Measurements from ENCODE around the gene POC1A. TPM values are rescaled to one million over a fixed set of nuclear protein-coding genes. Genes with fewer than 3 reads are reported as not detected.

Gene POC1A
- total and polyA plus RNA-seq, 2 experiments from 2014 or later = 19.1 to 26.7 TPM

DNA sequence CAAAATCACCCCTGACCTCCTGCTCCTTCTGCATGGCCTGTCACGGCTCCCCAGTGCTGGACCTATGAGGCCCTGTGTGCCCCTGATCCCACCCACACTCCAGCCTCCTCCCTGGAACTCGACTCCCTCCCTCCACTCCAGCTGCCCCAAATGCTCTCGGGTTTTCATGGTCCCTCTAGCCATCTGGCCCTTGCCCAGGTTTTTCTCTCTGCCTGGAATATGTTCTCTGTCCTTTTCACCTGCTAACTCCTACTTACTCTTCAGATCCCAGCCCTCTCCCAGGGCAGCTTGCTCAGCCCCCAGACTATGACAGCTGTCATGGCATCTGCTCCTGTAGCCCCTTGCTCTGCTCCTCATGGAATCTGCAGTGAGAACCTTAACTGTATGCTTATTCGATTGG, 128.2 kb downstream of the POC1A start:
- Mint-ChIP-seq H3K27ac (no peak overlapping the region), H3K36me3 (ENCODE audit: low read depth) (no peaks in the 10 kb centered on the region)
- no peak for ATAC-seq

More for the DNA sequence above, 128.2 kb downstream of the POC1A start:
- Histone ChIP-seq H2AFZ (no peak overlapping the region), H3K4me1 (ENCODE audit: insufficient read depth) (peaks cover 3% of the 10 kb centered on the region; the same call in 1 of the 2 replicates), H3K9me2 (ENCODE audit: insufficient read depth) (no peaks in the 10 kb centered on the region), H3F3A (replicated peaks; ENCODE audit: low read depth) (no peaks in the 10 kb centered on the region), H3K79me2 (replicated peaks; ENCODE audit: insufficient read depth) (no peaks in the 10 kb centered on the region), H3K4me2 (no peak overlapping the region), H4K20me1 (replicated peaks; ENCODE audit: insufficient read depth) (no peaks in the 10 kb centered on the region), H3K36me3 (ENCODE audit: insufficient read depth) (no peaks in the 10 kb centered on the region), H3K27ac (ENCODE audit: low read depth) (no peak overlapping the region), H3K4me3 (no peak overlapping the region), H3K27me3 (ENCODE audit: insufficient read depth) (no peaks in the 10 kb centered on the region)
- no peak for TF ChIP-seq EZH2phosphoT487 (IDR thresholded peaks at IDR 0.05; ENCODE audit: unreplicated experiment)
- TF ChIP-seq, protein P1, sequence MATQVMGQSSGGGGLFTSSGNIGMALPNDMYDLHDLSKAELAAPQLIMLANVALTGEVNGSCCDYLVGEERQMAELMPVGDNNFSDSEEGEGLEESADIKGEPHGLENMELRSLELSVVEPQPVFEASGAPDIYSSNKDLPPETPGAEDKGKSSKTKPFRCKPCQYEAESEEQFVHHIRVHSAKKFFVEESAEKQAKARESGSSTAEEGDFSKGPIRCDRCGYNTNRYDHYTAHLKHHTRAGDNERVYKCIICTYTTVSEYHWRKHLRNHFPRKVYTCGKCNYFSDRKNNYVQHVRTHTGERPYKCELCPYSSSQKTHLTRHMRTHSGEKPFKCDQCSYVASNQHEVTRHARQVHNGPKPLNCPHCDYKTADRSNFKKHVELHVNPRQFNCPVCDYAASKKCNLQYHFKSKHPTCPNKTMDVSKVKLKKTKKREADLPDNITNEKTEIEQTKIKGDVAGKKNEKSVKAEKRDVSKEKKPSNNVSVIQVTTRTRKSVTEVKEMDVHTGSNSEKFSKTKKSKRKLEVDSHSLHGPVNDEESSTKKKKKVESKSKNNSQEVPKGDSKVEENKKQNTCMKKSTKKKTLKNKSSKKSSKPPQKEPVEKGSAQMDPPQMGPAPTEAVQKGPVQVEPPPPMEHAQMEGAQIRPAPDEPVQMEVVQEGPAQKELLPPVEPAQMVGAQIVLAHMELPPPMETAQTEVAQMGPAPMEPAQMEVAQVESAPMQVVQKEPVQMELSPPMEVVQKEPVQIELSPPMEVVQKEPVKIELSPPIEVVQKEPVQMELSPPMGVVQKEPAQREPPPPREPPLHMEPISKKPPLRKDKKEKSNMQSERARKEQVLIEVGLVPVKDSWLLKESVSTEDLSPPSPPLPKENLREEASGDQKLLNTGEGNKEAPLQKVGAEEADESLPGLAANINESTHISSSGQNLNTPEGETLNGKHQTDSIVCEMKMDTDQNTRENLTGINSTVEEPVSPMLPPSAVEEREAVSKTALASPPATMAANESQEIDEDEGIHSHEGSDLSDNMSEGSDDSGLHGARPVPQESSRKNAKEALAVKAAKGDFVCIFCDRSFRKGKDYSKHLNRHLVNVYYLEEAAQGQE (IDR thresholded peaks at IDR 0.05; ENCODE audit: unreplicated experiment) = no peak
- TF ChIP-seq EZH2 (IDR thresholded peaks at IDR 0.05; ENCODE audit: low read depth, unreplicated experiment) = no peak
- TF ChIP-seq, protein P2, sequence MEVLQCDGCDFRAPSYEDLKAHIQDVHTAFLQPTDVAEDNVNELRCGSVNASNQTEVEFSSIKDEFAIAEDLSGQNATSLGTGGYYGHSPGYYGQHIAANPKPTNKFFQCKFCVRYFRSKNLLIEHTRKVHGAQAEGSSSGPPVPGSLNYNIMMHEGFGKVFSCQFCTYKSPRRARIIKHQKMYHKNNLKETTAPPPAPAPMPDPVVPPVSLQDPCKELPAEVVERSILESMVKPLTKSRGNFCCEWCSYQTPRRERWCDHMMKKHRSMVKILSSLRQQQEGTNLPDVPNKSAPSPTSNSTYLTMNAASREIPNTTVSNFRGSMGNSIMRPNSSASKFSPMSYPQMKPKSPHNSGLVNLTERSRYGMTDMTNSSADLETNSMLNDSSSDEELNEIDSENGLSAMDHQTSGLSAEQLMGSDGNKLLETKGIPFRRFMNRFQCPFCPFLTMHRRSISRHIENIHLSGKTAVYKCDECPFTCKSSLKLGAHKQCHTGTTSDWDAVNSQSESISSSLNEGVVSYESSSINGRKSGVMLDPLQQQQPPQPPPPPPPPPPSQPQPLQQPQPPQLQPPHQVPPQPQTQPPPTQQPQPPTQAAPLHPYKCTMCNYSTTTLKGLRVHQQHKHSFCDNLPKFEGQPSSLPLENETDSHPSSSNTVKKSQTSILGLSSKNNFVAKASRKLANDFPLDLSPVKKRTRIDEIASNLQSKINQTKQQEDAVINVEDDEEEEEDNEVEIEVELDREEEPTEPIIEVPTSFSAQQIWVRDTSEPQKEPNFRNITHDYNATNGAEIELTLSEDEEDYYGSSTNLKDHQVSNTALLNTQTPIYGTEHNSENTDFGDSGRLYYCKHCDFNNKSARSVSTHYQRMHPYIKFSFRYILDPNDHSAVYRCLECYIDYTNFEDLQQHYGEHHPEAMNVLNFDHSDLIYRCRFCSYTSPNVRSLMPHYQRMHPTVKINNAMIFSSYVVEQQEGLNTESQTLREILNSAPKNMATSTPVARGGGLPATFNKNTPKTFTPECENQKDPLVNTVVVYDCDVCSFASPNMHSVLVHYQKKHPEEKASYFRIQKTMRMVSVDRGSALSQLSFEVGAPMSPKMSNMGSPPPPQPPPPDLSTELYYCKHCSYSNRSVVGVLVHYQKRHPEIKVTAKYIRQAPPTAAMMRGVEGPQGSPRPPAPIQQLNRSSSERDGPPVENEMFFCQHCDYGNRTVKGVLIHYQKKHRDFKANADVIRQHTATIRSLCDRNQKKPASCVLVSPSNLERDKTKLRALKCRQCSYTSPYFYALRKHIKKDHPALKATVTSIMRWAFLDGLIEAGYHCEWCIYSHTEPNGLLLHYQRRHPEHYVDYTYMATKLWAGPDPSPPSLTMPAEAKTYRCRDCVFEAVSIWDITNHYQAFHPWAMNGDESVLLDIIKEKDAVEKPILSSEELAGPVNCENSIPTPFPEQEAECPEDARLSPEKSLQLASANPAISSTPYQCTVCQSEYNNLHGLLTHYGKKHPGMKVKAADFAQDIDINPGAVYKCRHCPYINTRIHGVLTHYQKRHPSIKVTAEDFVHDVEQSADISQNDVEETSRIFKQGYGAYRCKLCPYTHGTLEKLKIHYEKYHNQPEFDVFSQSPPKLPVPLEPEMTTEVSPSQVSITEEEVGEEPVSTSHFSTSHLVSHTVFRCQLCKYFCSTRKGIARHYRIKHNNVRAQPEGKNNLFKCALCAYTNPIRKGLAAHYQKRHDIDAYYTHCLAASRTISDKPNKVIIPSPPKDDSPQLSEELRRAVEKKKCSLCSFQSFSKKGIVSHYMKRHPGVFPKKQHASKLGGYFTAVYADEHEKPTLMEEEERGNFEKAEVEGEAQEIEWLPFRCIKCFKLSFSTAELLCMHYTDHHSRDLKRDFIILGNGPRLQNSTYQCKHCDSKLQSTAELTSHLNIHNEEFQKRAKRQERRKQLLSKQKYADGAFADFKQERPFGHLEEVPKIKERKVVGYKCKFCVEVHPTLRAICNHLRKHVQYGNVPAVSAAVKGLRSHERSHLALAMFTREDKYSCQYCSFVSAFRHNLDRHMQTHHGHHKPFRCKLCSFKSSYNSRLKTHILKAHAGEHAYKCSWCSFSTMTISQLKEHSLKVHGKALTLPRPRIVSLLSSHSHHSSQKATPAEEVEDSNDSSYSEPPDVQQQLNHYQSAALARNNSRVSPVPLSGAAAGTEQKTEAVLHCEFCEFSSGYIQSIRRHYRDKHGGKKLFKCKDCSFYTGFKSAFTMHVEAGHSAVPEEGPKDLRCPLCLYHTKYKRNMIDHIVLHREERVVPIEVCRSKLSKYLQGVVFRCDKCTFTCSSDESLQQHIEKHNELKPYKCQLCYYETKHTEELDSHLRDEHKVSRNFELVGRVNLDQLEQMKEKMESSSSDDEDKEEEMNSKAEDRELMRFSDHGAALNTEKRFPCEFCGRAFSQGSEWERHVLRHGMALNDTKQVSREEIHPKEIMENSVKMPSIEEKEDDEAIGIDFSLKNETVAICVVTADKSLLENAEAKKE (CRISPR knock-in tag; IDR thresholded peaks at IDR 0.05) = no peak
- no peak for TF ChIP-seq CREB1 (CRISPR knock-in tag; IDR thresholded peaks at IDR 0.05; ENCODE audit: low read depth)
- TF ChIP-seq ZNF114 (CRISPR knock-in tag; IDR thresholded peaks at IDR 0.05) = no peak
- H3K9me3 Mint-ChIP-seq = no peaks in the 10 kb centered on the region
- peaks cover 12% of the 10 kb centered on the region for H3K27me3 Mint-ChIP-seq (ENCODE audit: insufficient read depth, low read depth, poor library complexity)
- H3K4me1 Mint-ChIP-seq = peaks cover 11% of the 10 kb centered on the region
- no peak for DNase-seq (ENCODE audit: low spot score)
- H3K4me3 Mint-ChIP-seq = no peak overlapping the region

Data from GM23338 (cell line).